IPS-15b (cell line): ENCODE measurements around the gene OGDH.

Experiments used
- H3K27me3 ChIP-seq: one replicate; pipeline ENCODE4 v1.6.1; 2013; ENCODE audit warnings: low read length; ENCODE audit not compliant: control insufficient read depth, insufficient read depth
- H3K36me3 ChIP-seq: one replicate; pipeline ENCODE4 v1.6.1; 2013; ENCODE audit warnings: low read length; ENCODE audit not compliant: control insufficient read depth, insufficient read depth
- H3K4me1 ChIP-seq: one replicate; pipeline ENCODE4 v1.6.1; 2013; ENCODE audit warnings: mild to moderate bottlenecking, low read length; ENCODE audit not compliant: control insufficient read depth, insufficient read depth
- H3K4me3 ChIP-seq: one replicate; pipeline ENCODE4 v1.5.1; 2013; ENCODE audit warnings: low read depth, low read length
- H3K9ac ChIP-seq: one replicate; pipeline ENCODE4 v1.6.1; 2013; ENCODE audit warnings: low read depth, mild to moderate bottlenecking, low read length
- H3K9me3 ChIP-seq: one replicate; pipeline ENCODE4 v1.6.1; 2013; ENCODE audit warnings: mild to moderate bottlenecking, low read length; ENCODE audit not compliant: control insufficient read depth, insufficient read depth

Gene OGDH

GRCh38 chr7:44647981-44648714 is 41.7 kb downstream of the OGDH start:
- H3K4me3 ChIP-seq, result no peak overlapping the region

DNA sequence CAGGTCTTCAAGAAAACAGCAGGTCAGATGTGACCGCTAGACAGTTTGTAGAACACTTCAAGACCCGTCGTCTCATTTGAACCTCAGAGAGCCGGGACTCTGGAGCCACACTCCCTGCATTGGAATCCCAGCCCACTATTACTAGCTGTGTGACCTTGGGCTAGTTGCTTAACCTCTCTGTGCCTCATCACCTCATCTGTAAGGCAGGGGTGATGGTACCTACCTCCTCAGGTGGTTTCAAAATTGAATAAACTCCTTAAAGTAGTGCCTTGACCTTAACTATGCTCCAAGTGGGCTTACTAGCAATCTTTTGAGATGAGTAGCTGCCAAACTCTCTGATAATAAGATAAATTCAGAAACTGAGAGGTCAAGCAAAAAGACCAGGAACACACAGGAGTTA is 43.8 kb downstream of the OGDH start:
- H3K4me3 ChIP-seq, result no peak overlapping the region
- no peaks in the 10 kb centered on the region for H3K27me3 ChIP-seq
- H3K36me3 ChIP-seq, result peaks cover 3% of the 10 kb centered on the region
- no peak overlapping the region for H3K9ac ChIP-seq
- H3K4me1 ChIP-seq, result no peaks in the 10 kb centered on the region
- H3K9me3 ChIP-seq, result no peaks in the 10 kb centered on the region

More at GRCh38 chr7:44647981-44648714, 41.7 kb downstream of the OGDH start:
- no peaks in the 10 kb centered on the region for H3K9me3 ChIP-seq
- no peak overlapping the region for H3K9ac ChIP-seq
- peaks cover 3% of the 10 kb centered on the region for H3K36me3 ChIP-seq
- no peaks in the 10 kb centered on the region for H3K4me1 ChIP-seq
- H3K27me3 ChIP-seq, result no peaks in the 10 kb centered on the region

- Histone ChIP-seq H3K9ac (no peak overlapping the region), H3K36me3 (peaks cover 3% of the 10 kb centered on the region), H3K4me1 (no peaks in the 10 kb centered on the region), H3K27me3 (no peaks in the 10 kb centered on the region), H3K9me3 (no peaks in the 10 kb centered on the region), H3K4me3 (no peak overlapping the region)
Observed at GRCh38 chr7:44650772-44651171, 44.3 kb downstream of the OGDH start.

- Histone ChIP-seq H3K36me3 (peaks cover 3% of the 10 kb centered on the region), H3K27me3 (no peaks in the 10 kb centered on the region), H3K9me3 (no peaks in the 10 kb centered on the region), H3K4me1 (no peaks in the 10 kb centered on the region), H3K4me3 (no peak overlapping the region), H3K9ac (no peak overlapping the region)
Observed at GRCh38 chr7:44652535-44652934, 46.1 kb downstream of the OGDH start.

DNA sequence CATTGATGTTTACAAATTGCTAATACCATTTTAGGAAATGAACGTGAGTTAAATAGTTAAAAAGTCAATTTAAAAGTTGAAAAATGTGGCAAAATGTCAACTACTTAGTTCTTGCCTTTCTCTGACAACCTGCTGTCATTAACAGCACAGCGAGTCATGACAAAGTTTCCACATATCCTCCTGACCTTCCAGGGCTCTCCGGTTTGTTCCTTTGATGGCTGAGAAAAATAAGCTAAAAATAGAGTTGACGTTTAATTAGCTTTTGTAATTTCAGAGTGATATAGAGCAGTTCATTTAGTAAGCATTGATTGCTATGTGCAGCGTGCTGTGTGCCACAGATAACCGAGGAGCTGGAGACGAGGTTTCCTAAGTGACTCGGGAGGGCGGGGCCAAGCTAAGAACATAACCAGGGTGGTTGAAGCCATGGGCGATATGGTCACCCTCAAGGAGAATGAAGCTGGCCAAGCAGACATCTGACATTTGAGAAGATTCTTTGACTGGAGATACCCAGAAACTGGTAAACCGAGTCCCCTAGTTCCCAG is 47.9 kb downstream of the OGDH start:
- Histone ChIP-seq H3K9ac (no peak overlapping the region), H3K27me3 (no peaks in the 10 kb centered on the region), H3K9me3 (no peaks in the 10 kb centered on the region), H3K4me1 (no peaks in the 10 kb centered on the region), H3K4me3 (no peak overlapping the region), H3K36me3 (peaks cover 3% of the 10 kb centered on the region)

GRCh38 chr7:44655341-44655740 is 48.9 kb downstream of the OGDH start:
- no peaks in the 10 kb centered on the region for H3K4me1 ChIP-seq
- no peak overlapping the region for H3K9ac ChIP-seq
- no peaks in the 10 kb centered on the region for H3K27me3 ChIP-seq
- no peaks in the 10 kb centered on the region for H3K9me3 ChIP-seq
- no peak overlapping the region for H3K4me3 ChIP-seq
- no peaks in the 10 kb centered on the region for H3K36me3 ChIP-seq

GRCh38 chr7:44658979-44659378 is 52.6 kb downstream of the OGDH start:
- Histone ChIP-seq H3K36me3 (no peaks in the 10 kb centered on the region), H3K4me1 (no peaks in the 10 kb centered on the region), H3K27me3 (no peaks in the 10 kb centered on the region), H3K4me3 (no peak overlapping the region), H3K9me3 (no peaks in the 10 kb centered on the region), H3K9ac (no peak overlapping the region)

DNA sequence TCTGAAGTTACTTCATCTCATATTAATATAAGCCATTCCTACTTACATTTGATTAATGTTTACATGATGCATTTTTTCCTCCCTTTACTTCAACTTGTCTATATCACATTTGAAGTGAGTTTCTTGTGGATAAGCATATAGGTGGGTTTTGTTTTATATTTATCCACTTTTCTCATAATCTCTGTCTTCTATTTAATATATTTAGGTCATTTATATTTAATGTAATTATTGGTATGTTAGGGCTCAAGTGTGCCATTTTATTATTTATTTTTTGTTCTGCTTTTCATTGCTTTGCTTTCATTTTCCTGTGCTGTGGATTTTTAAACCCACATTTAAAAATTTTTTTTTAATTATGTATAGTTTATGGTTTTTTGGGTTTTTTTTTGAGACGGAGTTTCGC is 54.8 kb downstream of the OGDH start:
- Histone ChIP-seq H3K4me1 (no peaks in the 10 kb centered on the region), H3K36me3 (no peaks in the 10 kb centered on the region), H3K27me3 (no peaks in the 10 kb centered on the region), H3K9me3 (no peaks in the 10 kb centered on the region), H3K4me3 (no peak overlapping the region), H3K9ac (no peak overlapping the region)

GRCh38 chr7:44664780-44665461 is 58.5 kb downstream of the OGDH start:
- H3K9me3 ChIP-seq, result no peaks in the 10 kb centered on the region
- H3K4me3 ChIP-seq, result no peak overlapping the region
- no peak overlapping the region for H3K9ac ChIP-seq
- H3K27me3 ChIP-seq, result no peaks in the 10 kb centered on the region
- peaks cover 3% of the 10 kb centered on the region for H3K36me3 ChIP-seq
- no peaks in the 10 kb centered on the region for H3K4me1 ChIP-seq

DNA sequence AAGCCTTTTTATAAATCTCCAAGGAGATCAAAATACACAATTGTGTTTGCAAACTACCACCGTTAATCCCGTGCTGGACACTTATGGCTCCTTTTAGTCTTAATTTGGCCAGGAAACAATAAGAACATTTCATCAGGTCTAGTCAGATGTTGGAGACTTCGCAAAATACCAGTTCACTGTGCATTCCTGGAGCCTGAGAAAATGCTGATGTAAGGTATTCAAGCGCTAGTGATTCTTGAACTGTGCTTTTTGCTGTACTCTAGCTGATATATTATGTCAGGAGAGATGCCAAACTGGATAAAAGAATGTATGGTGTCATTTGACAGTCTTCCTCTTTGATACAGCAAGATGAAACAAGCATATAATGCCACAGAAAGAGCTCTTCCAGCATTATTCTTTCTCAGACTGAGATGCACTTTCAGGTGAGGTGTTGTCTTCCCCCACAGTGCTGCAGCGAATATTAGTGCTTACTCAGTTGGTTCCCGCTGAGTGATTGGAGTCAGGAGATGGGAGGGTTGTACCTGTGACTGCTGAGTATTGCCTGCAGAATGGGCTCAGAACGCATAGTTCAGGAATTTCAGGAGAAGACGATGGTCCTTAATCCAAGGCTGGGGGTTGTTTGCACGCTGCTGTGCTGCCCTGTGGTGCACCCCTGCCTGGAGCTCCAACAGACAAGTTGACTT is 59.2 kb downstream of the OGDH start:
- no peaks in the 10 kb centered on the region for H3K27me3 ChIP-seq
- H3K4me1 ChIP-seq, result no peaks in the 10 kb centered on the region
- no peaks in the 10 kb centered on the region for H3K9me3 ChIP-seq
- peaks cover 3% of the 10 kb centered on the region for H3K36me3 ChIP-seq
- H3K4me3 ChIP-seq, result no peak overlapping the region
- no peak overlapping the region for H3K9ac ChIP-seq

DNA sequence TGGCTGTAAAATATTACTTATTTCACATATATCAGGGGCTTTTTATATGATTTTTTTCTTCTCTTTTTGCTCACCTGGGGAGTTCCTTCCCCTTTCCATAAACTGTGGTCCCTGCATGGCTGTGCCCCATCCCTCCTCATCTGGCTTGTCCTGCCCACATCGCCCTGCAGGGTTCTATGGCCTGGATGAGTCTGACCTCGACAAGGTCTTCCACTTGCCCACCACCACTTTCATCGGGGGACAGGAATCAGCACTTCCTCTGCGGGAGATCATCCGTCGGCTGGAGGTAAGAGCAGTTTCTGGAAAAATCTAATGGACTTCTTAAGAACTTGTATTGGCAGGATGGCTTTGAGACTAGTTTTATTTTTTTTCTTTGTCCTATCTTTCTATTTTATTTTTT is 60.1 kb downstream of the OGDH start:
- Histone ChIP-seq H3K4me1 (no peaks in the 10 kb centered on the region), H3K9ac (no peak overlapping the region), H3K27me3 (no peaks in the 10 kb centered on the region), H3K9me3 (no peaks in the 10 kb centered on the region), H3K36me3 (peaks cover 3% of the 10 kb centered on the region), H3K4me3 (no peak overlapping the region)
